Prostate gland (tissue), 2 donors: ENCODE measurements around the gene MAP4K4. TPM values are rescaled to one million over a fixed set of nuclear protein-coding genes. Genes with fewer than 3 reads are reported as not detected.

Experiments used
- DNase-seq: peaks from one replicate; pipeline ENCODE4 v3.0.0-alpha.2; 2019; ENCODE audit warnings: low spot score
- H3K27ac ChIP-seq, 2 donors: fragments of 200-600 bp; sonication (generic); 2 replicates each; pipeline ENCODE4 v1.5.1; 2017 to 2019
- H3K27me3 ChIP-seq: fragments of 200-600 bp; sonication (generic); replicated peaks from 2 replicates; pipeline ENCODE4 v1.5.1; 2019; ENCODE audit not compliant: insufficient read depth
- H3K36me3 ChIP-seq, 2 donors: fragments of 200-600 bp; sonication (generic); 1 replicate in 1 of 2; 2 replicates in 1 of 2; pipeline versions ENCODE4 v1.5.1 to v1.8.1; 2017 to 2019
- H3K4me1 ChIP-seq: fragments of 200-600 bp; sonication (generic); replicated peaks from 2 replicates; pipeline ENCODE4 v1.5.1; 2019
- H3K4me3 ChIP-seq, 2 donors: fragments of 200-600 bp; sonication (generic); 2 replicates each; pipeline ENCODE4 v1.5.1; 2017 to 2019
- H3K9me3 ChIP-seq: fragments of 200-600 bp; sonication (generic); 2 replicates; pipeline ENCODE4 v1.5.1; 2017
- CTCF ChIP-seq, 4 experiments: fragments of 200-600 bp in 2 of 4; fragments of 450-650 bp in 2 of 4; sonication (generic) in 2 of 4; IDR thresholded peaks; 1 replicate in 3 of 4; 2 replicates in 1 of 4; pipeline ENCODE4 v1.5.1; 2016 to 2019; ENCODE audit warnings: antibody characterized with exemption in 4 of 4, mild to moderate bottlenecking in 2 of 4, moderate library complexity in 2 of 4
- POLR2A ChIP-seq: fragments of 450-650 bp; IDR thresholded peaks from one replicate; pipeline ENCODE4 v1.6.1; 2016; ENCODE audit warnings: antibody characterized with exemption, mild to moderate bottlenecking
- POLR2AphosphoS5 ChIP-seq: sonication (generic); formaldehyde crosslinking; IDR thresholded peaks from one replicate; pipeline ENCODE4 v1.6.1; 2017; ENCODE audit warnings: antibody characterized with exemption
- WGBS: methylation state at CpG from one replicate; pipeline ENCODE4 v1.1.5; 2018; 5-methylcytosine and 5-hydroxymethylcytosine counted together
- intact Hi-C: fragments of 100-400 bp; cut with DNase I; formaldehyde crosslinking; loops from one replicate; pipeline ENCODE4 v1.14.2; 2022
- total RNA-seq, 2 donors: library from RNA; depleted of rRNA; stranded (reverse); fragments of >200 nt; gene quantifications; one replicate each; pipeline ENCODE4 v1.1.0, GENCODE V29; 2016

MAP4K4 gene
- total RNA-seq, 2 donors from 2014 or later = 23.6 to 107 TPM

- no peak for DNase-seq
- WGBS = 65% methylated on average over 3 of the region's 3 CpGs
- intact Hi-C loops = no loop called here
- Histone ChIP-seq H3K27ac (no peak overlapping the region), H3K9me3 (no peaks in the 10 kb centered on the region), H3K36me3 (no peaks in the 10 kb centered on the region), H3K4me3 (no peak overlapping the region), H3K4me1 (no peaks in the 10 kb centered on the region), H3K27me3 (no peaks in the 10 kb centered on the region)
- no peak for TF ChIP-seq CTCF (IDR thresholded peaks at IDR 0.05)
- no peak for TF ChIP-seq POLR2AphosphoS5
- TF ChIP-seq POLR2A = no peak
Observed at GRCh38 chr2:101704816-101705578, 7.5 kb downstream of the MAP4K4 start.

GRCh38 chr2:101706121-101706818 lies 8.8 kb downstream of the MAP4K4 start:
- Histone ChIP-seq H3K36me3 (no peaks in the 10 kb centered on the region), H3K27ac (no peak overlapping the region), H3K4me1 (peaks cover 3% of the 10 kb centered on the region), H3K27me3 (no peaks in the 10 kb centered on the region), H3K9me3 (no peaks in the 10 kb centered on the region), H3K4me3 (no peak overlapping the region)
- TF ChIP-seq POLR2A (no peak), POLR2AphosphoS5 (no peak), CTCF (IDR thresholded peaks at IDR 0.05) (no peak)
- no peak for DNase-seq
- 74% methylated on average over 4 of the region's 4 CpGs for WGBS
- intact Hi-C loops = no loop called here

- intact Hi-C loops = no loop called here
- Histone ChIP-seq H3K9me3 (no peaks in the 10 kb centered on the region), H3K4me1 (peaks cover 3% of the 10 kb centered on the region), H3K4me3 (no peak overlapping the region), H3K27ac (no peak overlapping the region), H3K27me3 (no peaks in the 10 kb centered on the region), H3K36me3 (no peaks in the 10 kb centered on the region)
- TF ChIP-seq CTCF (IDR thresholded peaks at IDR 0.05) = no peak
- TF ChIP-seq POLR2AphosphoS5 = no peak
- TF ChIP-seq POLR2A = no peak
- 72% methylated on average over 1 of the region's 1 CpG for WGBS
- DNase-seq = no peak
Observed at GRCh38 chr2:101706819-101707177, 9.3 kb downstream of the MAP4K4 start.

GRCh38 chr2:101710036-101710435 lies 12.5 kb downstream of the MAP4K4 start:
- Histone ChIP-seq H3K4me3 (no peak overlapping the region), H3K9me3 (no peaks in the 10 kb centered on the region), H3K4me1 (peaks cover 3% of the 10 kb centered on the region), H3K27ac (no peak overlapping the region), H3K27me3 (no peaks in the 10 kb centered on the region), H3K36me3 (no peaks in the 10 kb centered on the region)
- WGBS = 44% methylated on average over 1 of the region's 1 CpG
- intact Hi-C loops = no loop called here
- no peak for TF ChIP-seq POLR2A
- TF ChIP-seq POLR2AphosphoS5 = no peak
- no peak for TF ChIP-seq CTCF (IDR thresholded peaks at IDR 0.05)
- DNase-seq = no peak
